ENCODE data around the gene LMNA. TPM values are rescaled to one million over a fixed set of nuclear protein-coding genes. Genes with fewer than 3 reads are reported as not detected.
A peak's percentile ranks its signal among the peaks of the same experiment; 100 is the strongest.

Gene LMNA
- total and polyA plus RNA-seq, 2 donors (not counting 1 experiment from before 2014, with no cell fraction given) = 19.4 to 28.7 TPM

DNA sequence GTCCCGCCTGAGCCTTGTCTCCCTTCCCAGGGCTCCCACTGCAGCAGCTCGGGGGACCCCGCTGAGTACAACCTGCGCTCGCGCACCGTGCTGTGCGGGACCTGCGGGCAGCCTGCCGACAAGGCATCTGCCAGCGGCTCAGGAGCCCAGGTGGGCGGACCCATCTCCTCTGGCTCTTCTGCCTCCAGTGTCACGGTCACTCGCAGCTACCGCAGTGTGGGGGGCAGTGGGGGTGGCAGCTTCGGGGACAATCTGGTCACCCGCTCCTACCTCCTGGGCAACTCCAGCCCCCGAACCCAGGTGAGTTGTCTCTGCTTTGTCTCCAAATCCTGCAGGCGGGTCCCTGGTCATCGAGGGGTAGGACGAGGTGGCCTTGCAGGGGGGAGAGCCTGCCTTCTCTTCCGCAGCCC is 24.0 kb downstream of the LMNA start:
- ChIA-PET CTCF (interaction anchor here (28.7 kb wide), 1 partner anchor 40 kb away, joined by 970 read pairs; no protein-coding TSS in a partner anchor), POLR2A (no interaction called here)
- Mint-ChIP-seq H3K27me3 (peaks cover 11% of the 10 kb centered on the region), H3K27ac (no peak overlapping the region), H3K4me1 (no peaks in the 10 kb centered on the region), H3K9me3 (ENCODE audit: insufficient read depth) (no peaks in the 10 kb centered on the region), H3K4me3 (no peak overlapping the region)
- no peak overlapping the region for H3K4me2 ChIP-seq (replicated peaks; ENCODE audit: low read depth, low read length, poor library complexity, severe bottlenecking)
- H3K27me3 ChIP-seq (replicated peaks in 1 of 4; ENCODE audit: control extremely low read depth in 1 of 4, control insufficient read depth in 3 of 4, insufficient read depth in 4 of 4, low read length in 3 of 4) = peaks cover 0 to 6% (median 2%) of the 10 kb centered on the region in 4 experiments
- no peaks in the 10 kb centered on the region for H3K9me3 ChIP-seq (ENCODE audit: control extremely low read depth in 1 of 3, control insufficient read depth in 2 of 3, insufficient read depth in 1 of 3, low read length in 2 of 3)
- no peaks in the 10 kb centered on the region for H3K36me3 ChIP-seq (replicated peaks in 1 of 2; ENCODE audit: control extremely low read depth in 1 of 2, control insufficient read depth in 1 of 2, extremely low read depth in 1 of 2, insufficient read depth in 2 of 2, low read length in 1 of 2)
- DNase-seq (no peak), ATAC-seq (ENCODE audit: low read depth) (no peak)
- TF ChIP-seq, protein P1, sequence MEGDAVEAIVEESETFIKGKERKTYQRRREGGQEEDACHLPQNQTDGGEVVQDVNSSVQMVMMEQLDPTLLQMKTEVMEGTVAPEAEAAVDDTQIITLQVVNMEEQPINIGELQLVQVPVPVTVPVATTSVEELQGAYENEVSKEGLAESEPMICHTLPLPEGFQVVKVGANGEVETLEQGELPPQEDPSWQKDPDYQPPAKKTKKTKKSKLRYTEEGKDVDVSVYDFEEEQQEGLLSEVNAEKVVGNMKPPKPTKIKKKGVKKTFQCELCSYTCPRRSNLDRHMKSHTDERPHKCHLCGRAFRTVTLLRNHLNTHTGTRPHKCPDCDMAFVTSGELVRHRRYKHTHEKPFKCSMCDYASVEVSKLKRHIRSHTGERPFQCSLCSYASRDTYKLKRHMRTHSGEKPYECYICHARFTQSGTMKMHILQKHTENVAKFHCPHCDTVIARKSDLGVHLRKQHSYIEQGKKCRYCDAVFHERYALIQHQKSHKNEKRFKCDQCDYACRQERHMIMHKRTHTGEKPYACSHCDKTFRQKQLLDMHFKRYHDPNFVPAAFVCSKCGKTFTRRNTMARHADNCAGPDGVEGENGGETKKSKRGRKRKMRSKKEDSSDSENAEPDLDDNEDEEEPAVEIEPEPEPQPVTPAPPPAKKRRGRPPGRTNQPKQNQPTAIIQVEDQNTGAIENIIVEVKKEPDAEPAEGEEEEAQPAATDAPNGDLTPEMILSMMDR (IDR thresholded peaks at IDR 0.05) = no peak
- TF ChIP-seq EZH2 (IDR thresholded peaks at IDR 0.05; ENCODE audit: borderline replicate concordance, insufficient read depth, low read depth, low read length, poor library complexity, severe bottlenecking) = no peak
- no peaks in the 10 kb centered on the region for H3K79me2 ChIP-seq (ENCODE audit: control insufficient read depth, insufficient read depth, low read length)
- no peak overlapping the region for H3K27ac ChIP-seq (ENCODE audit: low read length in 2 of 2)
- H4K20me1 ChIP-seq (ENCODE audit: control insufficient read depth, insufficient read depth, low read length, poor library complexity, severe bottlenecking) = no peaks in the 10 kb centered on the region
- no peak overlapping the region for H2AFZ ChIP-seq (ENCODE audit: insufficient read depth, low read depth, low read length, poor library complexity, severe bottlenecking)
- WGBS (ENCODE audit: insufficient coverage) = 97% methylated on average over 21 of the region's 22 CpGs
- intact Hi-C loops (cut with micrococcal nuclease) = no loop called here
- H3K4me1 ChIP-seq (ENCODE audit: control insufficient read depth in 2 of 2, insufficient read depth in 2 of 2, low read length in 2 of 2) = no peaks in the 10 kb centered on the region
- H3K4me3 ChIP-seq (ENCODE audit: control extremely low read depth in 1 of 5, extremely low read depth in 1 of 5, insufficient read depth in 1 of 5, low read depth in 2 of 5, low read length in 4 of 5) = no peak overlapping the region
- no peak overlapping the region for H3K9ac ChIP-seq (ENCODE audit: low read length)

DNA sequence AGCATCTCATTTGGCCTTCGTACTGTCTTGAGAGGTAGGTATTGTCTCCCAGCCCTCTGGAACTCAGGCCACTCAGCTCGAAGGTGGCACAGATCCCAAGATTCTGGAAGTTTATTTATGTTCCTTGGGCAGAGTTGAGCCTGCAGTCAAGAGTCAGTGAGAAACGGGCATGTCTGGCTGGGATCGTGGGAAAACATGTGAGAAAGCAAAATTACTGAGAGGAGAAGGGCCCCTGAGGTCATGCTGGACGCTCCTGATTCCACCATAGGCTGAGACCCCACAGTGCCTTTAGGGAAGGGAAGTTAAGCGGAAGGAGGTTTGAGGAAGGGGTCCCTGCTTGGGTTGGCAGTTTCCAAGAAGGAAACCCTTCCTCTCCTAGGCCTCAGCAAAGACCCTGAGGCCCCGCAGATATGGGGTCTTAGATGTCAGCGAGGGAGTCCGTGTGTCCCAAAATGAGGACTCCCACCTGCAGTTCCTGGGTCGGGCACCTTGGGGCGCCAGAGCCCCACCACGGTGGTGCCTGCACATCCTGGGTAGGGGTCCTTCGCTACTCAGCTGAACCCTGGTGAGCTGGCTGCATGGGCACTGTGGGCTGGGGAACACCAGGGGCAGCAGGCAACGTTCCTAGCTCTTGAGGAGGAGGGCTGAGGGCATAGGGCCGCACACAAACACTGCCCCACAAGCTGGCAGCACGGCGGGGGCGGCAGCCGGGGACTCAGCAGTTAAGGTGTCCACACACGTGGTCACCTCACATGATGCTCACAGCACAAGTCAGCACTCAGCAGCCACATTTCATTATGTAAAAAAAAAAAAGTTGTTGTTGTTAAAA is 26.6 kb downstream of the LMNA start:
- CTCF ChIA-PET = interaction anchor here (0.6 to 14.3 kb wide), 6 partner anchors 13 to 623 kb away, joined by 3 to 381 read pairs (median 6); no protein-coding TSS in a partner anchor
- no peak for TF ChIP-seq EZH2 (IDR thresholded peaks at IDR 0.05; ENCODE audit: borderline replicate concordance, insufficient read depth, low read depth, low read length, poor library complexity, severe bottlenecking)
- TF ChIP-seq, protein P1 (IDR thresholded peaks at IDR 0.05) = peak; percentile 65
- Histone ChIP-seq H3K27me3 (replicated peaks in 1 of 4; ENCODE audit: control extremely low read depth in 1 of 4, control insufficient read depth in 3 of 4, insufficient read depth in 4 of 4, low read length in 3 of 4) (peaks cover 0 to 13% (median 4%) of the 10 kb centered on the region in 4 experiments), H3K4me3 (ENCODE audit: control extremely low read depth in 1 of 5, extremely low read depth in 1 of 5, insufficient read depth in 1 of 5, low read depth in 2 of 5, low read length in 4 of 5) (no peak overlapping the region), H3K79me2 (ENCODE audit: control insufficient read depth, insufficient read depth, low read length) (no peaks in the 10 kb centered on the region), H3K4me1 (ENCODE audit: control insufficient read depth in 2 of 2, insufficient read depth in 2 of 2, low read length in 2 of 2) (peaks cover 2 to 3% of the 10 kb centered on the region in 2 donors), H4K20me1 (ENCODE audit: control insufficient read depth, insufficient read depth, low read length, poor library complexity, severe bottlenecking) (no peaks in the 10 kb centered on the region), H3K27ac (ENCODE audit: low read length in 2 of 2) (no peak overlapping the region), H3K9me3 (ENCODE audit: control extremely low read depth in 1 of 3, control insufficient read depth in 2 of 3, insufficient read depth in 1 of 3, low read length in 2 of 3) (no peaks in the 10 kb centered on the region), H3K4me2 (replicated peaks; ENCODE audit: low read depth, low read length, poor library complexity, severe bottlenecking) (no peak overlapping the region), H3K9ac (ENCODE audit: low read length) (no peak overlapping the region), H2AFZ (ENCODE audit: insufficient read depth, low read depth, low read length, poor library complexity, severe bottlenecking) (no peak overlapping the region), H3K36me3 (replicated peaks in 1 of 2; ENCODE audit: control extremely low read depth in 1 of 2, control insufficient read depth in 1 of 2, extremely low read depth in 1 of 2, insufficient read depth in 2 of 2, low read length in 1 of 2) (no peaks in the 10 kb centered on the region)
- POLR2A ChIA-PET = interaction anchor here (0.6 to 0.7 kb wide), 2 partner anchors 84 to 425 kb away, joined by 4 to 8 read pairs; no protein-coding TSS in a partner anchor
- H3K9me3 Mint-ChIP-seq (ENCODE audit: insufficient read depth) = no peaks in the 10 kb centered on the region
- peaks cover 3% of the 10 kb centered on the region for H3K4me1 Mint-ChIP-seq
- ATAC-seq (ENCODE audit: low read depth) = no peak
- intact Hi-C loops (cut with micrococcal nuclease) = loop anchor here (1.0 to 10.0 kb wide), 2 partner anchors 84 to 174 kb away; no protein-coding TSS in a partner anchor
- H3K27ac Mint-ChIP-seq = no peak overlapping the region
- peaks cover 18% of the 10 kb centered on the region for H3K27me3 Mint-ChIP-seq
- peak; percentile 50 for DNase-seq
- H3K4me3 Mint-ChIP-seq = no peak overlapping the region
- WGBS (ENCODE audit: insufficient coverage) = 59% methylated on average over 10 of the region's 20 CpGs
